Left kidney (tissue), 2 donors: ENCODE results near the gene PTN. TPM values are rescaled to one million over a fixed set of nuclear protein-coding genes. Genes with fewer than 3 reads are reported as not detected.

Source experiments
- DNase-seq: peaks from one replicate; pipeline ENCODE4 v3.0.0-alpha.2; 2013
- polyA plus RNA-seq: library from polyadenylated mRNA; unstranded; fragments of 120-200 nt; gene quantifications from one replicate; pipeline ENCODE4 v1.2.1, GENCODE V29; 2013; ENCODE audit not compliant: insufficient read length

Gene PTN
- polyA plus RNA-seq, 1 donor = 176 TPM

DNA sequence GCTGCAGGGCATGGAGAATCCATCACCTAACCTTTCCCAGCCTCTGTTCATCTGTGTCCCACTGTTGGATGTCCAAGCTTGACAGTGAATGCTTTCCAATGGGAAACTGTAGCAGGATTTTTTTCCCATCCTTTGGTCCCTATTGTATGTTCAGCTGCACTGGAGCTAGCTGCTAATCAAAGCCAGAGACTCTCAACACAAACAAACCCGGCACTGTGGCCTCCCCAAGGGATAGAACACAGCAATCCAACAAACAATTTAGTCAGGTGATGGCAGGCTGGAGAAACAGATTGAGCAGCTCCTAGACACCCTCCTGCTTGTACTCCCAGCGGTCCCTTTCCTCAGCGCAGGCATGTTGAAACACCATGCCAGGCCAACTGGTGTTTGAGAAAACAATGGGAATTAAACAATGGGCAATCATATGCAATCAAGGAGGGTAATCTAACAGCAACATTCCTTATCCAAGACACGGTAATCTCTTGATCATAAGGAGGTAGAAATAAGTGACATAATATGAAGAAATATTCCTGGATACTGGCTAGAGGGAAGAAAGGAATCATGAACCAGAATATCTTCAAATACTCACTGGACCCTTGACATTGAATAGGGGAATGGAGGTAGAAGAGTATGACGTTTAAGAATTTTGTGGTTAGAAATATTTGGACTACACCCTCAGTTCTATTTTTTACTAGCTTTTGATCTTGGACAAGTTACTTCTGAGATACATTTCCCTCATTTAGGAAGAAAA lies 15.0 kb downstream of the PTN start:
- DNase-seq = no peak

DNA sequence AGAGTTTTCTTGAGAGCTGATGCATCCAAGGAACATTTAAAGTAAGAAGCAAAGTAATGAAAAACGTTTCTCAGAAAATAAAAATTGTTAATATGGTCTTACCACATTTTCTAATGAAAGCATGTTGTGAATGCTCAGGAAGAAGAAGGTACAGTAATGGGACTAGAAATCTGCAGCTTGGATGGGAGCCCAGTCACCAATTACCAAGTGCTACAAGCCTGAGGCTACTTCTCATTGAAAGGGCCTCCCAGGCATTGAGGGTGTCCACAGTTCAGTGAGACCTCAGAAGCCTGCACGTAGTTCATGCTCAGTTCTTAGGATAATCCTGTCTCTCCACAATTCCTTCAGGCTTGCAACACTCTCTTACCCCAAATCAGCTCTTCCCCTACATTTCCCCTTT lies 17.6 kb downstream of the PTN start:
- DNase-seq = no peak

DNA sequence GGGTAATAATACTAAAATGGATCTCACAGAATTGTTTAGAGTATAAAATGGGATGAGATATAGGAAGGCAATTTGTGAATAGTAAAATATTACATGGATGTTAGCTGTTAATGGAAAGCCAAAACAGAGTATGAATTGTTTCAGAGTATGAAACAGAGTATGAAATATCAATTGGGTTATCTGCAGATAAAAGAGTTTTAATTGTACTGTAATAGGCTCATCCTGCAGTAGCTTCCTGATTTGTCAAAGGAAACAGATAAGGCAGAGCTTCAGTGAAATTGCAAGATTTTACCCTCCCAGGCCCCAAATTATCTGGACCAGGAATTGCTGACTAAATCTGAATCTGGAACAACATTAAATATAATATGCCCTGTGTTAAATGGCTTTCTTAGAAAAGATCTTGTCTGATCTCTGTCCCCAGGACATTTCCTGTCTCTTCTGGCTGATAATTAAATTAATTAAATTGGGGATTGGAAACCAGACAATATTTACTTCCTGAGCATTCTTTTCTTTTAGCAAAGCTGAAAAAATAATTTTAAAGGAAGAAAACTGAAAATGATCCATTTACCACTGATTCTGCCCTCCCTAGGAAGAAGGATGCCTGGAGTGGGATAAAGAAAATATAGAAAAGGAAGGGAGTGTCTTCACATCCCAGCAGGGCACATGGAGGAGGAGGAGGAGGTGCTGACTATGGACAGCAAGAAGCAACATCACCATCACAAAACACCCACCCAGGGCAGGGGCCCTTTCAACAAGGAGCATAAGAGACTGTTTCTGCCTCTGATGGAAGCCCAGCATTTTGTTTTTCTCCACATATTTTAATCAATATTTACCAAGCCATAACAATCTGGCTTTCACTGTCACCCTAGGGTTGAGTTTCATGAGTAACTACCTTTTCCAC lies 18.5 kb downstream of the PTN start:
- DNase-seq = no peak

DNA sequence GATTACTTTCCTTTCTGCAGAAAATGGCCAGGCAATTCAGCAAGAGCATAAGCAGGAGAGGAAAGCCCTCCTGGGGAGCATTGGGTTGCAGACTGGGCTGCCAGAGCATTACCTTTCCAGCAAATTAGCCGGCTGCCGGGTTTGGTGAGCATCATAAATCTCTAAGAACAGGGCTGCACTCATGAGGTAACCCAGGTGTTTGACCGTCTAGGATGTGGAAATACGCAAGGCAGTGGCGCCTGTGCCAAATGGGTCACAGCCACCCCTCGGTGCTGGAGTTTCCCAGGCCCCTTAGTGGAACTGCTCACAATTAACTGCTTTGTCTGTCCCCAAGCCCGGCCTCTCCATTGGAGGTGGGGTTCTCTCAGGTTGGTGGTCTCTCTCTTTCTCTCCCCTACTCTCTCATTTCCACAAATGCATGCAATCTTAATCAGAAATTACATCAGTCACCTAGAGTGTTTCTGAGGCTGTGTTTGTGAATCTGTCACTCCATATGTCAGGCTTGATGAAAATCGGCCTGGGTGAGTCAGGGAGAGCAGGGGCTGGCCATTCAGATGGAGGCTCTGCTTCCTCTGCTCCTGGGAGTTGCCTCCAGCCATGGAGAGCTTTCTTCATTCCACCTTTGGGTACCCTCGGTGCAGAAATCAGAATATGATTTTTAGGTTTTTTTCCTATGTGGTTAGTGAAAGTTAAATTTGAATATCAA lies 26.7 kb downstream of the PTN start:
- no peak for DNase-seq

DNA sequence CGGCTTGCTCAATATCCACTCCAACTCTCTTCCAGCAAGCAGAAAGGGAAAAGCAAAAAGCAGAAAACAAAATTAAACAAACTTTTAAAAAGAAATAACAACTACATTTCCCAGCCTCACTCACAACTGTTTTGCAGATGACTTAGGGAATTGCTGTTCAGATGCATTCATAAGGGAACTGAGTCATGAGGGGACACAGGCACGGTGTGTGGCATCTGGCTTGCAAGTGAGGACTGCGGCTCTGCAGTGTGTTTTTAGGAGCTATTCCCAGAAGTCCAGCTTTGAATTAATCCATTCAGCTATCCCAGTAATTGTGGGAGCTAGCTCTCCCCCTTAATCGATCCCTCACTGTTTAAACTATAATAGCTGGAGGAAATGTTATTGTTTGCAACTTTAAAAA lies 30.3 kb downstream of the PTN start:
- DNase-seq = no peak

DNA sequence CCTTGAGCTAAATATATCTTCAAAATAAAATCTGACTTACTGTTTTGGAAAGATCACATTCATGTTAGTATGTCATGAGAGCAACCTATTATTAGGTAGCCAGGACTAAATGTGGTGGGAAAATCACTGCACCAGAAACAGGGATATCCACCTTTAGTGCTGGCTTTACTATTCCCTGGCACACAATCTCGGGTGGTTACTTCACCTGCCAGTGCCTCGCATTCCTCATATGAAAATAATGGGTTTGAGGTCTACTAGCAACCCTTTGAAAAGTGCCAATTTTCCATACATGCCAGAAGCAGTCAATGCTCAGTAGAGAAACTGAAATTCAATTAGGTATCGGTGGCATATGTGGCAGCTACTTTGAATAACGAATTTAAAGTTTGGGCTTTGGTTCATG lies 36.8 kb downstream of the PTN start:
- DNase-seq = no peak

DNA sequence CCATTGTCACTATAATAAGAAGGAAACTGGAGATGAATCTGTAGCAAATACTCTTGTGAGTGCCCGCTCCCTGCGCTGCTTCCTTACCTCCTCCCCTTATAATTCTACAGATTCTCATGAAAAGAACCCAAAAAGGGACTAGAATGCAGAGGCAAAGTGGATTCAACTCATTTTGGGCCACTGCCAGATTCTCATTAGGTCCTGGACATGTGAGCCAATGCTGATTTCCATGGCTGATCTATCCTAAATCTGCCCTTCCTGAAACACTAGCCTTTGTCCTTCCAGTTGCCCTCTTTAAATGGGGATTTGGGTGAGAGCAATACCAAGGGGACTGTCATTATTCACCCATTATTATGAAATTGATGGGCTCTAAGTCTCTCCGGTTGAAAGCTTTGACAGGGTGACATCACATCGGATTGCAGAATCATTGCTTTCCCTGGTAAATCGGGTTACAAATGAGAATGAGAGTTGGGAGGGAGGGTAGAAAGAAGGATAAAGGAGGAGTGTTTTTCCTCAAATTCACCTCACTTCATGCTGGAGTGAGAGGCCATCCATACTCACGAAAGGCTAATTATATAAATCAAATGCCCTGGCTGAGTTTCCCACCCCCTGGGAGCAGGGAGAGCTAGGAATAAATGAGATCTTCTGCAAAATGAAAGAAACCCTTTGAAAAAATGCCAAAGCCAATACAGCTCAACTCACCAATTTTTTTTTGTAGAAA lies 37.5 kb downstream of the PTN start:
- DNase-seq = no peak

DNA sequence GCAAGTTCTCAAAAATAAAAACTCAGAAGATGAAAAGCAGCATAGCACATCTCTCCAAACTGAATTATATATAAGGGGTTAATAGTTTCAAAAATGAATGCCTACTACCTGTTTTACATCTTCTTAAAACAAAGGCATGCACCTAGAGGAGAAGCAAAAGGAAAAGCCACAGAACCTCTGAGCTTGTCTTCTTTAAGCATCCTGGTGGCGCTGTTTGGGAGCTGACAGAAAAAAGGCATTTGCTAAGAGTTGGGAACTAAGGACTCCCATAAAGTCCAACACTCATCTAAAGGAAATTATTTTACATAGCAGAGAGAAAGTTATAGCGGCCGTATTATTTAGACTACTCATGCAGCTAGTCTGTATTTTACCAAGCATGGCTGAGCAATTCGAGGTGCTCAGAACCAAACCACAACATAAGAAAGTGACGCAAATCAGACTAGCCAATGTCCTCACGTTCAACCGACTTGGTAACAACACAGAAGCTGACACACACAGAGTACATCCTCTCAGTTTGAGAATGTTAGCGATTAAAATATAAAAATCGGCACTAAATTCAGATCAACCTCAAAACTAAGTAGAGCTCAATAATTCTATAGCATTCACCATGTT lies 38.8 kb downstream of the PTN start:
- DNase-seq = no peak

DNA sequence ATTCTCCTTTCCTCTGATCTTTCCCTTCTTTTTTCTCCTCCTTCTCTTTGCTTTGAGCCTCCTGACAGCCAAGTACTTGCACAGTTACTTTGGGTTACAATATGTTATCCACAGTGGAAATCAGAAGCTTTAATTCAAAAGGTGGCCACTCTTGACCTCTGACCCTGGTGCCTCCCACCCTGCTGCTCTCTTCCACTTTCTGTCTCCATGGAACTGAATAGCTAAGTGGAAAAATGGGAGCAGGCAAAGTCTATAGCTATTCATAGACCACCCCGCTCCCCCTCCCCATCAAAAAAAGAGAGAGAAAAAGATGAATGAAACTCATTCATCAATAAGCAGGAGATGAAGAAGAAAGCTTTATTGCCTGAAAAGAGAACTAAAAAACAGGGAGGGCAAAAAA lies 39.4 kb downstream of the PTN start:
- no peak for DNase-seq

DNA sequence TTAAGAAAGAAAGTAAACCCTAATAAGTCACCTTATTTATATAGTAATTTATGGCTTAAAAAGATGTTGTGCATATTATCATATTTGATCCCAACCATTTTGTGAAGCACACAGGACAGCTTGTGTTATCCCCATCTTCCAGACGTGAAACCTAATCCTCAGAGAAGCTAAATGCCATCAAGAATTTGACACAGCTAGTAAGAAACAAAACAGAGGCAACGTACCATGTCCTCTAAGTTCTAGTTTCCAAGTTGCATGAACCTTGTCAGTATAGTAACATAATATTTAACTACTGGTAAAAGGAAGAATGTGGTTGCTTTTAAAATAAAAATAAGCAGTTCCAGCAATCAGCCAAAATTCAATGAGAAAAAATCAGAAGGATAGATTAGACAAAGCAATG lies 41.5 kb downstream of the PTN start:
- no peak for DNase-seq

DNA sequence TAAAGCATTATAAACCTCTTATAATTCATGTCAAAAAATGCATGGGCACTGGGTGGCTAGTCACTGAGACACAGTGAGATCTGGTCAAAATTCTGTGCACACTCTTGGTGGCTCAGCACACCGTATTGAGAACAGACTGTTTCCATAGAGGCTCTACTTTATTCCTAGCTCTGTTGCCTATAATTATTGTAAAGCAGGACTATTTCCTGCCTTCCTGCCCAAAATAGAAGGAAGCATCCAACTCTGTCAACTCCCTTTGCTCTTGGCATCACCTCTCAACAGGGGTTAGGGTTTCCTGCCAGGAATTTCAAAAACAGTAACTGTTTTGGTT lies 45.1 kb downstream of the PTN start:
- DNase-seq = no peak

DNA sequence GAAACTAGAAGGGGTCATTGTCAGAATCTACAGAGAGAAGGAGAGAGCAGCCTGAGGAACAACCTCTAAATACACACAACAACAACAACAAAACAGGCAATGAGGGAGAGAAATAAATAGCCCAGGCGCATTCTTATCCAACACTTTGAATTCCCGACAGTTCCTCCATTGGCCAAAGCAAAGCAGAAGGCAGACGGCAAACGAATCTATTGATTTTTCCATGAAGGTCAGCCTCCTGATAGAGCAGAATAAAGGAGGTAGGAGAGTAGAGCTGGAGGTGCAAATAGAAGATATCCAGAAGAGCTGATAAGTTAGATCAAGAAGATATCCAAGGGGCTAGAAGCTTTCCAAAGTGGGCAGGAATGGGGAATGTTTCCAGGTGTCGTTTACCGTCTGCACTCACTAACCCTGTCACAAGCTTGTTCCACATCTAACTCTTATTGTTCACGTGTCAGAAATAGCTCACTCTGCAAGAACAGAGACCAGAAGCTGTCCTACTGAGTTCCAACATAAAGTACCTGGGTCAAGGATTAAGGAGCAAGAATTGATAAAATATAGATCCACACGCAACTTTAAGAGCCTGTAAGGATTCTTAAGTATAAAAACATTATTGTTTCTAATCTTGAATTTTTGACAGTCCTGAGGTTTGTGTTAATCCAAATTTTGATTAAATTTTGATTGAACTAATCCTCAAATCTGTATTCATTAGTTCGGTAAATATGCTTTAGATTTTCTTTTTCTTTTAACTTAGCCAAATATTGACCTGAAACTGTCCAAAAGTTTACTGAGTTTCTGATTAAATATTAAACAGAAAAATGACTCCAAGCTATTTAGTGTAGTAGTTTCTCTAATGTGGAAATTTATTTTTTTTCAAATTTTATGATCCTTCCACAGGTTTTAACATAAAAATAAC lies 45.7 kb downstream of the PTN start:
- DNase-seq = no peak

DNA sequence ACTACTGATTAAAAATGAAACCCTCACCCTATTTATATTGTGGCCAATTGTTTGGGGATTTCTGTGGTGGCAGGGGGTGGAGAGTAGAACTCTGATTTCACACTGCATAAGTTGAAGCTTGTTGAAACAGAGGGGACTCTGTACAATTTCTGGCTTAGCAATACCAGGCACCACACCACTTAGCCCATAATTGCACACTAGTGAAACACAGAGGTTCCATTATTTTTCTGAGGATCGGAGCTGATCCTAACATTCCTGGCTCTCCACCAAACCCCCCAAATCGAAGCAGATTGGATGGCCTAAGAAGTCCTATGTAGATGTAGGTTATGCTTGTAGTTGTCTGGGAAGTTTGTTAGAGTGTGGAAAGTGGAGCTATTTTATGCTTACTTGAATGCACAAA lies 47.0 kb downstream of the PTN start:
- DNase-seq = no peak

DNA sequence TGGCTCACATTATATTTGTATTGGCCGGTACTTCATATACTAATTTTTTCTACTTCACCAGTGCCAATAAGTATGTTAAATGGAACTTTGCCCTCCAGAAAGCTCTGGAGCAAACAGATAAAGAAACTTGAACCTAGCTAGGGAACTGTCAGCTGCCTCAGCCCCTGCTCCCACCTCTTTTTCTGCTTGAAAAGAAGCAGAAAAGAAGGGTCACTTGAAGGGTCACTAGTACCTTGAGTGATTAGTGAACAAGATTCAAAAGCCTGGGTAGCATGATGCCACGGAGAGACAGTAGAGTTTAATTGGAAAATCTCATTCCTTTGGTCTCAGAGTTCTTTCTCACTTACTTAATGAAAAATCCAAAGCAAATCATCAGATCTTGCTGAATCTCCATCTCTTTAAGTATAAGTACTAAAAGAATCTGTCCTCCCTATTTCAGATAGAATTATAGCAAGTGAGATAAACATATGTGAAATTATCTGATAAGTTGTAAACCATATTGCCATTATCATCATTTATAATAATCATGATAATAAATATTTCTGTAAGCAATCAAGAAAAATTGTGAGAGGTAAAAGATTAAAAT lies 47.7 kb downstream of the PTN start:
- no peak for DNase-seq

DNA sequence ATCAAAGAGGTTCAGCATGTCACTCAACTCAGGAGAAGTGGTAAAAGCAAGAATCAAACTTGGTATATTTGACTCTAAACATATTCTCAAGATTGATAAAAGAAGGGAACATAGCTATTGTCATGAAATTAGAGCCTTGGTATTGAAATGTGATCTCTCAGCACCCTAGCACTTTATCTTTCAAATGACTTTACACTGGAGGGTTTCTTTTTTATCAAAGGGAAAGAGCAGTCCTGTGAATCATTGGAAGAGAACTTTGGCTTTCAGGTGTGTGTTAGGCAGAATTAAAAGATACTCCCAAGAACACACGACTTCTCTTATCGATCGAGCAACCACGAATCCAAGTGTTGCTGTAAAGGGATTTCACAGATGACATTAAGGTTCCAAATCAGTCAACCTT lies 54.4 kb downstream of the PTN start:
- no peak for DNase-seq

DNA sequence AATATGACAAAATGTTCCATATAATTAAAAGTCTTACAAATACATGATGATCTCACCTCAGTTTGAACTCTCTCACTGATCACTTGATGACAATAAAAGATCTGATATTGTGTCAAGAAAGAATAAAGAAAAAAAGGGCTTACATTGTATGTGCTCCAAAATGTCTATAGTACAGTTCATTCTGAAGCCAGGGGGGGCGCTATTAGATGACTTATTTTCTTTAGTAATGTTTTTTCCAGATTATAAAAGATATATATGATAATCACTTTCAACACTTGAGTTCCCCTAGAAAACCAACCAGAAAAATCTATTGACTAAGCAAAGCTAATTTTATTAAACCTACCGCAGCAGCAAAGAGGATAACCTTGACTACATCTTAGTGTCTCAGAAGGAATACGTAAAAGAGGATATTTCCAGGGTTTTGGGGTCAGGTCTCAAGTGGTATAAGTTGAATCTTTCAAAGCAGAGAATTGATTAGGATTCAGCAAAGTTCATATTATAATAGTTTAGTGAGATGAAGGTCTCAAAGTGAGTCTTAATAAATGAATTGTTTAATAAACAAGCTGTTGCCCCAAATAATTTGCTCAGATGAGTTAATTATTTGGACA lies 55.8 kb downstream of the PTN start:
- DNase-seq = no peak

DNA sequence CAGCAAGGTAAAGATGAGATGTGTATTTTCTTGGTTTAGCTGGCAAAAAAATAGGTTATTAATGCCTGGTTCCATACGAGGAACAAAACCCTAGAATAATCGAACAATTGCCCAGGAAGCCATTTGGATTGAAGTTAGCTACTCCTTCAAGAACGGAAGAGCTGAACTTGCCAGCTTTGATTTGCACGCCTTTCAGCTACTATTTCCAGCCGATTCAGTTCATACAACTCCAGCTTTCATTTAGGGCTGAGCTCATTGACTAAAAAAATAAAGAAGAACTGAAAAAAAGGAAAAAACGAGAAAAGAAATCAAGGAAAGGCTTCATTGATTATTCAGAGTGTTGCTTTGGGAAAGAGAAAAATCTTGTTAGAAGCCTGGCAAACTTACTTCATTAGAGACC lies 60.4 kb downstream of the PTN start:
- DNase-seq = no peak

DNA sequence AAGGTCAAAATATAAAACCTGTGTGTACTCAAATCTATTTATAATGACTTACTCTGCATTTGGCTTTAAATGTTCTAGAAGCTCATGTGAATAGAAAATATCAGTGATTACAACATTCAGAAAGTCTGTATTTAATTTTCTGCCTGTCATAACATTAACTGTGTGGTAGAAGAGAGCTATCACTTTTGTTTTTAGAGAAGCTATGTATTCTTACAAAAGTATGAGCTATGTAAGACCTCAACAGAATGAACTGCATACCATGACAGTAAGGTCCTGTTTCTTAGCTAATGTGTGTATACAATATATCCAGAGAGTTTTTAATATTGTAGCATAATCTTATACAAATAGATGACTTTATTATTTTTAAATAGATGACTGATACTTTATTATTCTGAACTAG lies 61.5 kb downstream of the PTN start:
- DNase-seq = no peak

DNA sequence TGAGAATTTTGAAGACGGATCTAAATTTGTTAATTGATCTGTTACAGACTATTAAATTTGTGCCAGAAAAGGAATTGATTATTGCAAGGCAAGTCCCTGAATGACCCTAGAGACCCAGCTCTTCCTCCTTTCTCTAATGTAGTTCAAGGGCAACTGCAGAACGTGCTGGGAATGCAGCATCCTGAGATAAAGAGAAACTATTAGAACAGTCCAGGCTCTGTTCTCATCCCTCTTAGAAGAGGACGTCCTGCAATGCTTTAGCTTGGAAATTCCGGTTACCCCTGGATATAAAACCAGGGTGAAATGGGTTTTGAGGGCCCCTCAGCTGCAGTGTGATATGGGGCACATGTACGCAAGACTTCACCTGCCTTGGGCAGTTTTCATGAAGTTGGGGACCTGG lies 67.3 kb downstream of the PTN start:
- DNase-seq = no peak

DNA sequence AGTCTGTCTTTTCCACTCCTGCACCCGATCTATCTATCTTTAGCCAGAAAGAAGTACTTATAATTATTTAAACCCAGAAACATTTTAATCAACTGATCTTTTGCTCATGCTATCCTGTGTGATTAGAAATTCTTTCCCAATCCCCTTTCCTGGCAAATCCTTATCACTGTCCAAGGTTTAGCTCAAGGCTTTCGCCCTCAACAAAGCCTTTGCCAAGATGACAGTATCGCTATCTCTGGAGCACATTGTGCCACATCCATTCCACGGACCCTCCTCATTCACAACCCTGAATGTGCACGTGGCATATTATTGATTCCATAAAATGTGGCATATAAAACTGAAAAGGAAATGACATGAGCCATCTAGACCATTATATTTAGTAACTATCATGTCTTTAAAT lies 71.3 kb downstream of the PTN start:
- no peak for DNase-seq
